NB4 (cell line): ENCODE data around the gene LINGO1.

Source experiments
- CTCF ChIP-seq: IDR thresholded peaks from one replicate; pipeline ENCODE4 v1.5.1; 2012; ENCODE audit warnings: low read depth, low read length
- MYC ChIP-seq: IDR thresholded peaks from 2 replicates; pipeline ENCODE4 v1.6.1; 2011; ENCODE audit warnings: low read depth, low read length
- POLR2A ChIP-seq: IDR thresholded peaks from 2 replicates; pipeline ENCODE4 v1.6.1; 2011; ENCODE audit warnings: mild to moderate bottlenecking; ENCODE audit not compliant: insufficient read length; ENCODE audit errors: extremely low read depth

- TF ChIP-seq CTCF (no peak), POLR2A (no peak), MYC (no peak)
Observed at GRCh38 chr15:77581896-77582569, 50.7 kb downstream of the LINGO1 start.
